Astrocyte (in vitro differentiated cells and primary cell): ENCODE data around the gene ZNF436.

Experiments used
- CTCF ChIP-seq: IDR thresholded peaks from 2 replicates; pipeline ENCODE4 v1.5.1; 2011; ENCODE audit warnings: low read depth, mild to moderate bottlenecking, inconsistent platforms, low read length, moderate library complexity; ENCODE audit not compliant: insufficient read depth
- EZH2 ChIP-seq: IDR thresholded peaks from 2 replicates; pipeline ENCODE4 v1.6.1; 2012; ENCODE audit warnings: mild to moderate bottlenecking, low read length, inconsistent platforms; ENCODE audit not compliant: insufficient read depth

GRCh38 chr1:23401313-23401712 lies 31.7 kb upstream of the ZNF436 start:
- TF ChIP-seq CTCF: no peak
- TF ChIP-seq EZH2: no peak
